Fibroblast of villous mesenchyme (primary cell): Measurements from ENCODE around the gene TMTC2. TPM values are rescaled to one million over a fixed set of nuclear protein-coding genes. Genes with fewer than 3 reads are reported as not detected.
"Not testable (repeated sequence)": the region's sequence is repeated elsewhere in the genome, so short reads cannot be mapped to it uniquely, and the experiment has no call there.

Source experiments
- DNase-seq: peaks from one replicate; pipeline ENCODE4 v3.0.0-alpha.2; 2010; ENCODE audit warnings: low read depth
- H3K4me3 ChIP-seq: 2 replicates; pipeline ENCODE4 v1.5.1; 2011; ENCODE audit warnings: low read depth, mild to moderate bottlenecking, low read length
- total RNA-seq: library from RNA; depleted of rRNA; stranded (reverse); fragments of >200 nt; gene quantifications from 2 replicates; pipeline ENCODE4 v1.2.3, GENCODE V29; 2012
- TF ChIP-seq, protein P1 (sequence below): IDR thresholded peaks from 2 replicates; pipeline ENCODE4 v1.5.1; 2012; ENCODE audit warnings: low read depth, mild to moderate bottlenecking, low read length; ENCODE audit not compliant: insufficient read depth

TMTC2 gene
- total RNA-seq, 1 donor = 5.2 TPM

DNA sequence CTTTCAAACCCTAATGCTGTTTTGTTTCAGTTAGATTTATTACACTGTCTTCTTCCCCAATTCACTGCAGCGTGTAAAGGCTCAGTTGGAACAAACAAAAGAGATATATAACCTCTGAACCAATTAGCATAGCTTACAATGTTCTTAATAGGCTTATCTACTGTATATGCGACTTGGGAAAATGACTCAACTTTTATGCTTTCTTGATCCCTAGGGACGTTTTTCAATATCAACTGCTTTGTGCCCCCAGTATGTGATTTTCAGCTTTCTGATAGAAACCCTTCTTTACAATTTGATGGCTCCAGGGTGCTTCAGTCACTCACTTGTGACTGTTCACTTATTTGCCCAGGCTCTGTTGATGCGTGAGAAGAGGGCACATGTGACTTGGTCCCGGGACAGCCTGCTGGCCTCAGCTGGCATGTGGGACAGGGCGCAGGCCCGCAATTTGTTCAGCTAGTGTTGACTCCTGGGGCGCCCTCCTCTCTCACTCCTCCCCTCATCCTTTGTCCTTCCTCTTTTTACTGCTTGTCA lies 107.1 kb downstream of the TMTC2 start:
- no peak overlapping the region for H3K4me3 ChIP-seq
- TF ChIP-seq, protein P1, sequence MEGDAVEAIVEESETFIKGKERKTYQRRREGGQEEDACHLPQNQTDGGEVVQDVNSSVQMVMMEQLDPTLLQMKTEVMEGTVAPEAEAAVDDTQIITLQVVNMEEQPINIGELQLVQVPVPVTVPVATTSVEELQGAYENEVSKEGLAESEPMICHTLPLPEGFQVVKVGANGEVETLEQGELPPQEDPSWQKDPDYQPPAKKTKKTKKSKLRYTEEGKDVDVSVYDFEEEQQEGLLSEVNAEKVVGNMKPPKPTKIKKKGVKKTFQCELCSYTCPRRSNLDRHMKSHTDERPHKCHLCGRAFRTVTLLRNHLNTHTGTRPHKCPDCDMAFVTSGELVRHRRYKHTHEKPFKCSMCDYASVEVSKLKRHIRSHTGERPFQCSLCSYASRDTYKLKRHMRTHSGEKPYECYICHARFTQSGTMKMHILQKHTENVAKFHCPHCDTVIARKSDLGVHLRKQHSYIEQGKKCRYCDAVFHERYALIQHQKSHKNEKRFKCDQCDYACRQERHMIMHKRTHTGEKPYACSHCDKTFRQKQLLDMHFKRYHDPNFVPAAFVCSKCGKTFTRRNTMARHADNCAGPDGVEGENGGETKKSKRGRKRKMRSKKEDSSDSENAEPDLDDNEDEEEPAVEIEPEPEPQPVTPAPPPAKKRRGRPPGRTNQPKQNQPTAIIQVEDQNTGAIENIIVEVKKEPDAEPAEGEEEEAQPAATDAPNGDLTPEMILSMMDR = no peak
- no peak for DNase-seq

DNA sequence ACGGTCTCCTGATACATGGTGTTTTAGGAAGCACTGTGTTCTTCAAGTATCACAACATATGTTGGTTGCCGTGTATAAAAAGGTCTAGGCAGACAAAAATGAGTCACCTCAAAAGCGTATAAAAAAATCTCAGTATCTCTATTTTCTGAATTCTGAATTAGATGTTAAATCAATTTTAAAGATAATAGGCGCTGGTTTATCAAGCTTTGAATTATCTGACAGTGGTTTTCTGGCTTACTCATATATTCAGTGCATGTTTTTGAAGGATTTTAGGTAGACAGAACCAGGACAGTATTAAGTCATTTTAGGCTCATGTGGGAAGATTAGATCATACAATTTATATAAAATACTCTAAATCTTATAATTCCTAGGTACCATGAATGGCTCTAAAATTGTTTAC lies 110.8 kb downstream of the TMTC2 start:
- no peak overlapping the region for H3K4me3 ChIP-seq
- TF ChIP-seq, protein P1 = no peak
- DNase-seq = no peak

DNA sequence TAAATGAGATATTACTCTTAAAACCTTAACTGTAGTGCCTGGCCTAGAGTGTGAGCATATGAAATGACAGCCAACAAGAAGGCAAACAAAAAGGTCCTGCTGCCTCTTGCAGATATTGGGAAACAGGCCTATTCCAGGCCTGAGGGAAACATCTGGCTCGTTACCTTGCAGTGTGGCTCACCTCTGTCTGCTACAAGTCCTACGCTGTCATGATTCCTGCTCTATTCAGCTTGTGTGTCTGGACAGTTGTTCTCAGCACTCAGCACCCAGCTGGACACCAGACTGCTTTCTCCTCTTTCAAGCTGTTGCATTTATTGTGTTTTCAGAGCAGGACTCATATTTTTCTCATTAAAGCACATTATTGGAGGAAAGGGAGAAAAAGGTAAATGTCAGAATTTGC lies 113.5 kb downstream of the TMTC2 start:
- DNase-seq = no peak
- TF ChIP-seq, protein P1 = no peak

DNA sequence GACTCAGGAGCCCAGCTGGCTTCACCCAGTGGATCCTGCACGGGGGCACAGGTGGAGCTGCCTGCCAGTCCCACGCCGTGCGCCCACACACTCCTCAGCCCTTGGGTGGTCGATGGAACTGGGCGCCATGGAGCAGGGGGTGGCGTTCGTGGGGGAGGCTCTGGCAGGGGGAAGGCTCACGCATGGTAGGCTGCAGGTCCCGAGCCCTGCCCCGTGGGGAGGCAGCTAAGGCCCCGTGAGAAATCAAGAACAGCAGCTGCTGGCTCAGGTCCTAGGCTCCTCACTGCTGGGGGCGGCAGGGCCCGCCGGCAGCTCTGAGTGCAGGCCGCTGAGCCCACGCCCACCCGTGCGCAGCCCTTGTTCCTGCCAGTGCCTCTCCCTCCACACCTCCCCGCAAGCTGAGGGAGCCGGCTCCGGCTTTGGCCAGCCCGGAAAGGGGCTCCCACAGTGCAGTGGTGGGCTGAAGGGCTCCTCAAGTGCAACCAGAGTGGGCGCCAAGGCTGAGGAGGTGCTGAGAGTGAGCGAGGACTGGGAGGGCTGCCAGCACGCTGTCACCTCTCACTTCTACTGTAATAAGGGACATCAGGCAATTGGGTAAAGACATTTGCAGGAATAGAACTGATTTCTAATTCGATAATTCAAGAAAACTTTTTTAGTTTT lies 115.4 kb downstream of the TMTC2 start:
- no peak for DNase-seq
- no peak overlapping the region for H3K4me3 ChIP-seq
- TF ChIP-seq, protein P1 = no peak

More for the DNA sequence above, 113.5 kb downstream of the TMTC2 start:
- no peak overlapping the region for H3K4me3 ChIP-seq

DNA sequence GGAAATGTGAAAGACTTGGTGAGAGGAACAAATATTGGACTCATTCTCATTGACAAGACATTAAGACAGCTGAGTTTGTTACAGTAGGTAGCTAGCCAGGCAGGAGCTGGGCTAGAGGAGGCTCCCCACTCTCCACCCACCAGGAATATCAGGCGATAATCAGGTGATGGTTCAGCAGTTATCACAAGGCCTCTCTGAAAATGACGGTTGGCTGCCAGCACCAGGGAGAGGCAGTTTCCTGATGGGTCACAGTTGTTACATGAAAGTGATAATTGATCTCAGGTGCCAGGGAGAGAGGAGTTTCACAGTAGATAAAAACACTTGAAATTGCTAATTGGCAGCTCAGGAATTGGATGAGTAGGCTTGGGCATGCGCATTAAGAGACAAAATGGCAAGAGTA lies 116.5 kb downstream of the TMTC2 start:
- TF ChIP-seq, protein P1 = no peak
- no peak overlapping the region for H3K4me3 ChIP-seq
- no peak for DNase-seq

DNA sequence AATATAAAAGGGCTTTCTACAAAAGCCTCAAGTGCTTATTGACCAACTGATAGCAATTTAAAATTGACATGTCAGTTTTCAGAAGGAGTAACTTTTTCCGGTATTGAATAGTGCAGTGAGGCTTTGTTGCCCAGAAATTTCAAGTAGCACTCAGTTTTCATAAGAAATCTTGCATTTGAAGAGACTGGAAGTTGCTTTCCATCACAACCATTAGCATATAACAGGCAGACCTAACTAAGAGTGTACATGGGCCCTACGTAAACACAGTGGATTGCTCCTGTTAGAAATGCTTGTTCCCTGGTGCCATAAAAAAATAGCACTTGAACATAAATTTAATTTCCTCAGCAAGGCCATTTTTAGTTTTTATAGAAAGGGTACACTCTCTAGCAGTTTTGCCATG lies 117.9 kb downstream of the TMTC2 start:
- TF ChIP-seq, protein P1 = no peak
- no peak for DNase-seq
- H3K4me3 ChIP-seq = no peak overlapping the region

DNA sequence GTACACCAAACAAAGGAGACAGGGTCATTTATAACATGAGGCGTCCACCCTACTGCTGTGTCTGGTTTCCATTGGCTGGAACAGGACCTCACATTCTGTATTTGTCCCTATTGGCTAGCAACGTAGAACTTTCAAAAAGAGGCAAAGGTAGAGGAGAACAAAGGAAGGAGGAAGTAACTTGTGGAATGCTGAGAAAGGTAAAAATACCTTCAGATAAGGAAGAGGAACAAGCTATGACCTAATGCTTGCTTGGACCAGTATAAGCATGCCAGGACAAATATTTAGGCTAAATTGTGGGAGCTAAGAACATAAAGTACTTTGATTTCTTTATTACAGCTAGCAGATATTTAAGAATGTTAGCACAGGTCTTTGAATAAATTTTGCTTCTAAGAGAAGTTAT lies 118.3 kb downstream of the TMTC2 start:
- DNase-seq, H3K4me3 ChIP-seq: not testable (repeated sequence)
